Measurements from ENCODE around the gene NCKAP5.
A peak's percentile ranks its signal among the peaks of the same experiment; 100 is the strongest.

NCKAP5 gene

DNA sequence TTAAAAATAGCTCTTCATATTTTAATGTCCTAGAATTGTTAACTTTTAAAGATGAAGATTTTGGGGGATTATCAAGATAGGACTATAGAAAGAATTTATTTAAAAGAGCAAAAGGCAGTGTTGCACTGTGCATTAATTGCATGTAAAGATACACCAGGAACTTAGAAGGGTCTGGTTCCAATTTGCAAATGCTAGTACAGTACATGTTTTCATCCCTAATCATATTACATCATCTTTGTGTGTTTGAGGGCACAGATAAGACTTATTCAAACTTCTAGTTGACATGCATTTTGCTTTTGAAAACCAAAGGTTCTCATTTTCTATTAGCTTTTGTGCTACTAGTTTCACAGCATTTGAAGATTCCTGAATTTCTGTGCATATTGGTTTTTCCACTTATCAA is 666.6 kb downstream of the NCKAP5 start:
- in situ Hi-C loops (cut with HindIII; ENCODE audit: low pct_unique_long_range_greater_than_20kb, low sequenced_read_pairs), result no loop called here
- no peak for DNase-seq (ENCODE audit: low read depth in 1 of 2, low spot score in 1 of 2)
- TF ChIP-seq JUND (IDR thresholded peaks at IDR 0.05; ENCODE audit: low read depth), result no peak

GRCh38 chr2:132897111-132897510 is 671.2 kb downstream of the NCKAP5 start:
- no peak for TF ChIP-seq JUND (IDR thresholded peaks at IDR 0.05; ENCODE audit: low read depth)
- no peak for DNase-seq (ENCODE audit: low read depth in 1 of 2, low spot score in 1 of 2)
- in situ Hi-C loops (cut with HindIII; ENCODE audit: low pct_unique_long_range_greater_than_20kb, low sequenced_read_pairs), result no loop called here

- no peak for TF ChIP-seq JUND (IDR thresholded peaks at IDR 0.05; ENCODE audit: low read depth)
- no peak for DNase-seq (ENCODE audit: low read depth in 1 of 2, low spot score in 1 of 2)
- in situ Hi-C loops (cut with HindIII; ENCODE audit: low pct_unique_long_range_greater_than_20kb, low sequenced_read_pairs), result no loop called here
Observed at GRCh38 chr2:132896073-132896472, 672.2 kb downstream of the NCKAP5 start.

DNA sequence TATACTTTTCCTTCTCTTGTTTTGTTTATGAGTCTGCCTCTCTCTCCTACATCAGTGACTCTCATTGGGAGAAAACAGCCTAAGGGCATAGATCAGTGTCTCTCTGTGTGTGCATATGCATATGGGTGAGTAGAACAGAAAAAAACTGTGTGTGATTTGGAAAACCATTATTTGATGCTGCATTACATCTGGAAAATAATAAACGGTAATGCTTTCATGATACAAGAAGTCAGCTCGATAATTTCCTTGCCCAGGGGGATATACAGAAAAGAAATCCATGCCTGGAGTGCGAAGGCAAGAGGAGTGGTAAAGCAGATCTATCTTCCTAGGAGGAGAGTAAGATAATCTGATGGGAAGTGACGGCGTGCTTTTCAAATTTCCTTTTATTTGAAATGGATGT is 676.8 kb downstream of the NCKAP5 start:
- TF ChIP-seq JUND (IDR thresholded peaks at IDR 0.05; ENCODE audit: low read depth), result no peak
- in situ Hi-C loops (cut with HindIII; ENCODE audit: low pct_unique_long_range_greater_than_20kb, low sequenced_read_pairs), result no loop called here
- peak in 1 of 2 experiments; percentile 9 for DNase-seq (ENCODE audit: low read depth in 1 of 2, low spot score in 1 of 2)

DNA sequence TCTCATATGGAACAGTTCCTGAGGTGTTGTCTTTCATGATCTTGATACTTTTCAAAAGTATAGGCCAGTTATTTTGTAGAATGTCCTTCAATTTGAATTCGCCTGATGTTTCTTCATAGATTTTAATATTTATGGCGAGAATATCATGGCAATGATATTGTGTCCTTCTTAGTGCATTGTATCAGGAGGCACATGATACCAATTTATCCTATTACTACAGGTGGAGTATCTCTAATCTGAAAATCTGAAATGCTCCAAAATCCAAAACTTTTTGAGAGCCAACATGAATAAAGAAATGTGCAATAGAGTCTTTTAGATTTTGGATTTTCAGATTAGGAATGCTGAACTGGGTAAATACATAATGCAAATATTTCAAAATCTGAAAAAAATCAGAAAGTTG is 681.7 kb downstream of the NCKAP5 start:
- no peak for DNase-seq (ENCODE audit: low read depth in 1 of 2, low spot score in 1 of 2)
- in situ Hi-C loops (cut with HindIII; ENCODE audit: low pct_unique_long_range_greater_than_20kb, low sequenced_read_pairs), result no loop called here
- no peak for TF ChIP-seq JUND (IDR thresholded peaks at IDR 0.05; ENCODE audit: low read depth)

GRCh38 chr2:132884705-132885104 is 683.6 kb downstream of the NCKAP5 start:
- in situ Hi-C loops (cut with HindIII; ENCODE audit: low pct_unique_long_range_greater_than_20kb, low sequenced_read_pairs), result no loop called here
- TF ChIP-seq JUND (IDR thresholded peaks at IDR 0.05; ENCODE audit: low read depth), result no peak
- DNase-seq (ENCODE audit: low read depth in 1 of 2, low spot score in 1 of 2), result no peak

DNA sequence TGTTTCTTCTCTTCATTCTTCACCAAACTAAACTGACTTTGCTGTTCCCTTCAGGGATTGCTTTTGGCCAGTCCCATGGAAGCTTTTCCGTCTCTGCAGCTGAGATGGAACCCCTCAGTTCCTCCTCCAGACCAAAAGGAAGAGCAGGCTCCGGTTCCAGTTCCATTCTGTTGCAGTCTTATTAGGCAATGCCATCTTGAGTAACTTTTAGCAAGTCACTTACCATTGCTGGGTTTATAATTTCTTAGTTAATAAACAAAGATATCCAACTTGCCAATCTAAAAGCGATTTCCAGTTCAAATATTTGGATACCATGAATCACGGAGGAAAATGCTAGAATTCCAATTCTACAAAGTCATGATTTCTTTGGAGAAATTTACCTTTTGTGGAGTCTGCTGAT is 684.0 kb downstream of the NCKAP5 start:
- DNase-seq (ENCODE audit: low read depth in 1 of 2, low spot score in 1 of 2), result no peak
- in situ Hi-C loops (cut with HindIII; ENCODE audit: low pct_unique_long_range_greater_than_20kb, low sequenced_read_pairs), result no loop called here
- no peak for TF ChIP-seq JUND (IDR thresholded peaks at IDR 0.05; ENCODE audit: low read depth)

GRCh38 chr2:132883430-132883829 is 684.8 kb downstream of the NCKAP5 start:
- no peak for TF ChIP-seq JUND (IDR thresholded peaks at IDR 0.05; ENCODE audit: low read depth)
- DNase-seq (ENCODE audit: low read depth in 1 of 2, low spot score in 1 of 2), result no peak
- in situ Hi-C loops (cut with HindIII; ENCODE audit: low pct_unique_long_range_greater_than_20kb, low sequenced_read_pairs), result no loop called here

GRCh38 chr2:132881546-132881945 is 686.7 kb downstream of the NCKAP5 start:
- in situ Hi-C loops (cut with HindIII; ENCODE audit: low pct_unique_long_range_greater_than_20kb, low sequenced_read_pairs), result no loop called here
- no peak for TF ChIP-seq JUND (IDR thresholded peaks at IDR 0.05; ENCODE audit: low read depth)
- no peak for DNase-seq (ENCODE audit: low read depth in 1 of 2, low spot score in 1 of 2)

GRCh38 chr2:132877923-132878322 is 690.3 kb downstream of the NCKAP5 start:
- in situ Hi-C loops (cut with HindIII; ENCODE audit: low pct_unique_long_range_greater_than_20kb, low sequenced_read_pairs), result no loop called here
- TF ChIP-seq JUND (IDR thresholded peaks at IDR 0.05; ENCODE audit: low read depth), result no peak
- no peak for DNase-seq (ENCODE audit: low read depth in 1 of 2, low spot score in 1 of 2)

- in situ Hi-C loops (cut with HindIII; ENCODE audit: low pct_unique_long_range_greater_than_20kb, low sequenced_read_pairs), result no loop called here
- no peak for DNase-seq (ENCODE audit: low read depth in 1 of 2, low spot score in 1 of 2)
- TF ChIP-seq JUND (IDR thresholded peaks at IDR 0.05; ENCODE audit: low read depth), result no peak
Observed at GRCh38 chr2:132876745-132877391, 691.4 kb downstream of the NCKAP5 start.

DNA sequence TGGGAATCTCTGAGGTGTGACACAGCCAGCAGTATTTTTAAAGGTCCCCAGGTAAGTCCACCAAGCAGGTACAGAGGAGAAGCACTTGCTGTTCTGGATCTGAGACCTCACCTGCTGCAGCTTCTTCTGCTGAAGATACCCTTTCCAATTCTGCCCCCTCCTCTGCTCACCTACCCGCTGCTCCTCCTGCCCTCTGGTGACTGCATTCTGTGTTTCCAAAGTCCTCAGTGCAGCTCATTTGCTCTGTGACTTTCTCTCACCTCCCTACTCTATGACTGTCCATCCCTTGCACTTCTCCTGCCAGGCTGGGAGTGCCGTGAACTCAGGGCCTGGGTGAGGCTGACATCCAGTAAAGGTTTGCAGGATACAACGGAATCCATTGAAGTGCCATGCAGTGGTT is 693.1 kb downstream of the NCKAP5 start:
- TF ChIP-seq JUND (IDR thresholded peaks at IDR 0.05; ENCODE audit: low read depth), result no peak
- in situ Hi-C loops (cut with HindIII; ENCODE audit: low pct_unique_long_range_greater_than_20kb, low sequenced_read_pairs), result no loop called here
- no peak for DNase-seq (ENCODE audit: low read depth in 1 of 2, low spot score in 1 of 2)

GRCh38 chr2:132873738-132874137 is 694.5 kb downstream of the NCKAP5 start:
- TF ChIP-seq JUND (IDR thresholded peaks at IDR 0.05; ENCODE audit: low read depth), result no peak
- no peak for DNase-seq (ENCODE audit: low read depth in 1 of 2, low spot score in 1 of 2)
- in situ Hi-C loops (cut with HindIII; ENCODE audit: low pct_unique_long_range_greater_than_20kb, low sequenced_read_pairs), result no loop called here

DNA sequence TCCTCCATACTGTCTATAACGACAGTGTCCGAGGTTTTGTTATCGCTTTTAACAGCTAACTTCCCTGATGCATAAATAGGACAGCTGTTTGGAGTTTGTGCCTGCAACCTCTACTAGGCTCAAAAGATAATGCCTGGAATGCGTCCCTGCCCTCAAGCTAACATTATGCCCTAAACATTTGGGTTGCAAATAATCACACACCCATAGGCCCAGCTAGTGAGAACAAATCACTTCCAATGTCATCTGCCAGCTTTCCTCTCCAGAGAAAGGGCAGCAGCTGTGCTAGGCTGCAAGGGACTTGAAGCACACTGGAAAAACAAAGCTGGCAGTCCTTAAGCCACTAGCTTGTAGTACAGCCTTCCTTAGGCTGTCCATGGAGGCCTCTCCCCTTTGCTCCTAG is 696.4 kb downstream of the NCKAP5 start:
- TF ChIP-seq JUND (IDR thresholded peaks at IDR 0.05; ENCODE audit: low read depth), result no peak
- DNase-seq (ENCODE audit: low read depth in 1 of 2, low spot score in 1 of 2), result no peak
- in situ Hi-C loops (cut with HindIII; ENCODE audit: low pct_unique_long_range_greater_than_20kb, low sequenced_read_pairs), result no loop called here
